Thyroid gland (tissue), 4 donors: ENCODE data around the gene PRCD.

ENCODE experiments used
- POLR2A ChIP-seq, 2 donors: fragments of 450-650 bp; IDR thresholded peaks; one replicate each; pipeline ENCODE4 v1.6.1; 2017; ENCODE audit warnings: antibody characterized with exemption in 2 of 2, mild to moderate bottlenecking in 2 of 2, moderate library complexity in 1 of 2
- TF ChIP-seq, protein P1 (sequence below), 6 experiments: fragments of 200-600 bp in 3 of 6; fragments of 450-650 bp in 3 of 6; sonication (generic) in 3 of 6; IDR thresholded peaks; one replicate each; pipeline ENCODE4 v1.5.1; 2016 to 2019; ENCODE audit warnings: antibody characterized with exemption in 6 of 6, mild to moderate bottlenecking in 2 of 6, inconsistent platforms in 1 of 6, moderate library complexity in 1 of 6

DNA sequence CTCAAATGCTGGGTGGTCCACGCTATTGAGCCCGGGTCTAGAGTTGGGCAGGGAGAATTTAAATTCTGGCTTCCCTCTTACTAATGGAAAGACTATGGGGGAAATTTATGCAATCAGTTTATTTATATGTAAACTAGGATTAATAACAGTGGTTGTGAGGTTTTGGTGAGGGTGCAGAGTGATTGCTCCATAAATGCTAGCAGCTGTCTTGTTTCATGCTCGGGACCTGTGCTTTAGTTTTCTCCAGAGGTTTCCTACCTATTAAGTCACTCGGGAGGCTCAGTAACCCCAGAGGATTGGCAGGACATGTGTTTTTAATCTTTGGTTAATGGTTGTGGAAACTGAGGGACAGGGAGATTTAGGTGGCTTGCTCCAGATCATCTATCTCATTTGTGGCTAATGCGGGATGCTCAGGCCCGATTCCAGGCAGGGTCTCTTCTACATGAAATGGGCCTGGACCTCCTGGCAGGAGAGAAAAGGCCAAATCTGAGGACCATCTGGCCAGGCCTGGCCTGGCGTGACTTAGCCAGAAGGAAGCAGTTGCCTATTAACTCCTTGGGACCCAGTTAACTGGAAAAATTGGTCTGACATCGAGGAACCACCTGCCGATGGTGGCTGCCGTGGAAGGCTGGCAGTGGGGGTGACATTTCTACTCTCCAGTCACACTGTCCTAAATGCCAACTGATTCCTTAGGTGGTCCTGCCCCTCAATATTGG lies 2.1 kb downstream of the PRCD start:
- TF ChIP-seq, protein P1, sequence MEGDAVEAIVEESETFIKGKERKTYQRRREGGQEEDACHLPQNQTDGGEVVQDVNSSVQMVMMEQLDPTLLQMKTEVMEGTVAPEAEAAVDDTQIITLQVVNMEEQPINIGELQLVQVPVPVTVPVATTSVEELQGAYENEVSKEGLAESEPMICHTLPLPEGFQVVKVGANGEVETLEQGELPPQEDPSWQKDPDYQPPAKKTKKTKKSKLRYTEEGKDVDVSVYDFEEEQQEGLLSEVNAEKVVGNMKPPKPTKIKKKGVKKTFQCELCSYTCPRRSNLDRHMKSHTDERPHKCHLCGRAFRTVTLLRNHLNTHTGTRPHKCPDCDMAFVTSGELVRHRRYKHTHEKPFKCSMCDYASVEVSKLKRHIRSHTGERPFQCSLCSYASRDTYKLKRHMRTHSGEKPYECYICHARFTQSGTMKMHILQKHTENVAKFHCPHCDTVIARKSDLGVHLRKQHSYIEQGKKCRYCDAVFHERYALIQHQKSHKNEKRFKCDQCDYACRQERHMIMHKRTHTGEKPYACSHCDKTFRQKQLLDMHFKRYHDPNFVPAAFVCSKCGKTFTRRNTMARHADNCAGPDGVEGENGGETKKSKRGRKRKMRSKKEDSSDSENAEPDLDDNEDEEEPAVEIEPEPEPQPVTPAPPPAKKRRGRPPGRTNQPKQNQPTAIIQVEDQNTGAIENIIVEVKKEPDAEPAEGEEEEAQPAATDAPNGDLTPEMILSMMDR (IDR thresholded peaks at IDR 0.05) = no peak
- no peak for TF ChIP-seq POLR2A (IDR thresholded peaks at IDR 0.05)
